Panc1 (cell line): ENCODE results near the gene SPATA16. TPM values are rescaled to one million over a fixed set of nuclear protein-coding genes. Genes with fewer than 3 reads are reported as not detected.

Experiments
- ATAC-seq: fragments of 200-7000 bp; cut with Tn5 transposase; 2 replicates; pipeline ENCODE4 v1.9.1; 2020; ENCODE audit warnings: mild to moderate bottlenecking, moderate library complexity
- BruUV-seq: library from RNA; stranded (reverse); fragments of 400-500 nt; replicated peaks from 2 replicates; lab custom pipeline; 2021; lab: Mats Ljungman, UMichigan
- CTCF ChIA-PET: fragments of 300-600 bp; sonication (Branson Sonifier 250); formaldehyde crosslinking; loops from one replicate; lab custom pipeline; 2022; ENCODE audit warnings: antibody characterized with exemption; lab: Charles Lee
- POLR2A ChIA-PET: fragments of 300-600 bp; sonication (Branson Sonifier 250); formaldehyde crosslinking; loops from one replicate; lab custom pipeline; 2022; ENCODE audit warnings: antibody characterized with exemption; lab: Charles Lee
- DNase-seq: peaks from one replicate; pipeline ENCODE4 v3.0.0-alpha.2; 2010; ENCODE audit warnings: low read depth, low spot score
- H3K27ac ChIP-seq: 2 replicates; pipeline ENCODE4 v1.5.1; 2011; ENCODE audit warnings: mild to moderate bottlenecking, low read length, inconsistent platforms
- H3K27me3 ChIP-seq: fragments of 200-500 bp; sonication (Bioruptor generic); 2 replicates; pipeline ENCODE4 v1.6.0; 2014; ENCODE audit warnings: low read length, inconsistent platforms; ENCODE audit not compliant: control insufficient read depth, insufficient read depth
- H3K36me3 ChIP-seq: fragments of 200-500 bp; sonication (Bioruptor generic); 2 replicates; pipeline ENCODE4 v1.5.1; 2014; ENCODE audit warnings: inconsistent platforms, mild to moderate bottlenecking, low read length, moderate library complexity; ENCODE audit not compliant: control insufficient read depth, insufficient read depth
- H3K4me1 ChIP-seq: 2 replicates; pipeline ENCODE4 v1.5.1; 2011; ENCODE audit warnings: inconsistent platforms, mild to moderate bottlenecking, low read length, moderate library complexity; ENCODE audit not compliant: control insufficient read depth, insufficient read depth
- H3K4me3 ChIP-seq, 2 experiments: 2 replicates each; pipeline ENCODE4 v1.5.1; 2011 to 2012; ENCODE audit warnings: low read depth in 2 of 2, low read length in 2 of 2, mild to moderate bottlenecking in 2 of 2, inconsistent platforms in 1 of 2, moderate library complexity in 1 of 2
- H3K9me3 ChIP-seq: fragments of 200-500 bp; sonication (Bioruptor generic); 2 replicates; pipeline ENCODE4 v1.5.1; 2014; ENCODE audit warnings: low read depth, mild to moderate bottlenecking, inconsistent platforms, low read length, moderate library complexity; ENCODE audit not compliant: control insufficient read depth, insufficient read depth
- CTCF ChIP-seq: fragments of 450-650 bp; IDR thresholded peaks from 2 replicates; pipeline ENCODE4 v1.5.1; 2017; ENCODE audit warnings: mild to moderate bottlenecking
- POLR2AphosphoS5 ChIP-seq: IDR thresholded peaks from 2 replicates; pipeline ENCODE4 v1.6.1; 2012; ENCODE audit warnings: mild to moderate bottlenecking, low read depth, low read length, moderate library complexity
- REST ChIP-seq, 2 experiments: IDR thresholded peaks; 2 replicates each; pipeline ENCODE4 v1.6.1; 2011 to 2012; ENCODE audit warnings: low read depth in 2 of 2, control low read depth in 1 of 2, low read length in 1 of 2, mild to moderate bottlenecking in 1 of 2, moderate library complexity in 1 of 2; ENCODE audit not compliant: insufficient read depth in 1 of 2
- SIN3A ChIP-seq: IDR thresholded peaks from 2 replicates; pipeline ENCODE4 v1.6.1; 2012; ENCODE audit warnings: low read depth, mild to moderate bottlenecking, low read length, moderate library complexity, borderline replicate concordance; ENCODE audit not compliant: insufficient read depth
- TCF7L2 ChIP-seq: IDR thresholded peaks from 2 replicates; pipeline ENCODE4 v1.6.1; 2011; ENCODE audit warnings: mild to moderate bottlenecking, low read depth, low read length, inconsistent platforms
- in situ Hi-C: cut with HindIII; loops from 2 replicates; pipeline ENCODE4 v1.10.0; 2016; ENCODE audit warnings: low sequenced_read_pairs, low pct_unique_long_range_greater_than_20kb
- intact Hi-C: fragments of 100-400 bp; cut with micrococcal nuclease; formaldehyde crosslinking; loops from one replicate; pipeline ENCODE4 v1.10.0; 2022; ENCODE audit not compliant: unreplicated experiment
- total RNA-seq: library from RNA; stranded (reverse); gene quantifications from one replicate; pipeline ENCODE4 v1.2.1, GENCODE V29; 2021; ENCODE audit not compliant: unreplicated experiment

Gene SPATA16
- total RNA-seq, 1 experiment from 2014 or later: not detected

- ChIA-PET POLR2A (no interaction called here), CTCF (interaction anchor here (0.7 kb wide), 1 partner anchor 101 kb away, joined by 3 read pairs; no protein-coding TSS in a partner anchor)
- TF ChIP-seq REST (IDR thresholded peaks at IDR 0.05; ENCODE audit: insufficient read depth in 1 of 2, low read depth in 2 of 2, low read length in 1 of 2) (no peak), SIN3A (no peak), POLR2AphosphoS5 (no peak), TCF7L2 (no peak), CTCF (no peak)
- intact Hi-C loops: no loop called here
- in situ Hi-C loops: no loop called here
- Histone ChIP-seq H3K27ac (no peak overlapping the region), H3K36me3 (no peaks in the 10 kb centered on the region), H3K27me3 (peaks cover 2% of the 10 kb centered on the region; the same call in 1 of the 2 replicates), H3K9me3 (no peaks in the 10 kb centered on the region), H3K4me3 (no peak overlapping the region), H3K4me1 (no peaks in the 10 kb centered on the region)
- DNase-seq (no peak), ATAC-seq (no peak)
- BruUV-seq: no TSS peak
These were observed 202.2 kb downstream of the SPATA16 start for GRCh38 chr3:172938788-172939187.

GRCh38 chr3:172931746-172932285, 209.2 kb downstream of the SPATA16 start:
- no peak for ATAC-seq
- Histone ChIP-seq H3K4me1 (no peaks in the 10 kb centered on the region), H3K36me3 (no peaks in the 10 kb centered on the region), H3K27ac (no peak overlapping the region), H3K4me3 (no peak overlapping the region), H3K9me3 (no peaks in the 10 kb centered on the region), H3K27me3 (no peaks in the 10 kb centered on the region)
- no TSS peak for BruUV-seq
- no peak for DNase-seq
- ChIA-PET CTCF (no interaction called here), POLR2A (no interaction called here)
- intact Hi-C loops (no loop called here), in situ Hi-C loops (no loop called here)
- TF ChIP-seq TCF7L2: no peak
- no peak for TF ChIP-seq SIN3A
- TF ChIP-seq CTCF: no peak
- TF ChIP-seq POLR2AphosphoS5: no peak
- TF ChIP-seq REST (IDR thresholded peaks at IDR 0.05; ENCODE audit: insufficient read depth in 1 of 2, low read depth in 2 of 2, low read length in 1 of 2): no peak
